Measurements from ENCODE around the gene MAPKAP1. TPM values are rescaled to one million over a fixed set of nuclear protein-coding genes. Genes with fewer than 3 reads are reported as not detected.
A peak's percentile ranks its signal among the peaks of the same experiment; 100 is the strongest.

Gene MAPKAP1
- total RNA-seq, 1 donor from 2014 or later, result 127 TPM

GRCh38 chr9:125524583-125525355 lies 182.2 kb downstream of the MAPKAP1 start:
- Histone ChIP-seq H3K27ac (replicated peaks) (peak overlapping the region; percentile 76), H3K4me1 (peaks cover 55% of the 10 kb centered on the region), H3K36me3 (no peaks in the 10 kb centered on the region), H3K9me3 (replicated peaks) (no peaks in the 10 kb centered on the region), H3K27me3 (ENCODE audit: low read depth) (no peaks in the 10 kb centered on the region), H3K4me3 (no peak overlapping the region)
- TF ChIP-seq CTCF (IDR thresholded peaks at IDR 0.05; ENCODE audit: borderline replicate concordance), result no peak
- DNase-seq, result no peak
- intact Hi-C loops (cut with micrococcal nuclease), result no loop called here

- H3K36me3 ChIP-seq, result no peaks in the 10 kb centered on the region
- no peaks in the 10 kb centered on the region for H3K27me3 ChIP-seq (ENCODE audit: low read depth)
- no peak for TF ChIP-seq CTCF (IDR thresholded peaks at IDR 0.05; ENCODE audit: borderline replicate concordance)
- H3K27ac ChIP-seq (replicated peaks), result no peak overlapping the region
- intact Hi-C loops (cut with micrococcal nuclease), result no loop called here
- H3K4me1 ChIP-seq, result peaks cover 46% of the 10 kb centered on the region
- H3K4me3 ChIP-seq, result no peak overlapping the region
- no peak for DNase-seq
- H3K9me3 ChIP-seq (replicated peaks), result no peaks in the 10 kb centered on the region
Measured at GRCh38 chr9:125523681-125524080, 183.3 kb downstream of the MAPKAP1 start.

DNA sequence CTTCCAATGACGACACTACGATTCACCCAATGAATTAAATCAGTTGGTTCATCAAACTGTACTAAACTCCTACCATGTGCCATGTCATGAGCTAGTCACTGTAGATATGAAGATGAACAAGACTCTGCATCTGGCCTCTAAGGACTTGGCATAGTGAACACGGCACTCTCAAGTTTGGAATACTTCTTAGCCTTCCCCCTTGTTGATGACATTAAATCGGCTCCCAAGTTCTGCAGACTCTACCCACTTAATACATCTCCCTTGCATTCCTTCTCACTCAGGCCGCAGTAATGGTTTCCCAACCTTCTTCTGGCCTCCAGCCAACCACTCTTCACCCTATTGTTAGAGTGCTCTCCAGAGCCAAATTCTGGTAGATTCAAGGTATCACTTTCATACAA lies 184.7 kb downstream of the MAPKAP1 start:
- Histone ChIP-seq H3K4me3 (no peak overlapping the region), H3K27me3 (ENCODE audit: low read depth) (no peaks in the 10 kb centered on the region), H3K36me3 (no peaks in the 10 kb centered on the region), H3K9me3 (replicated peaks) (no peaks in the 10 kb centered on the region), H3K4me1 (peaks cover 42% of the 10 kb centered on the region), H3K27ac (replicated peaks) (peak overlapping the region; percentile 9)
- DNase-seq, result no peak
- no peak for TF ChIP-seq CTCF (IDR thresholded peaks at IDR 0.05; ENCODE audit: borderline replicate concordance)
- intact Hi-C loops (cut with micrococcal nuclease), result no loop called here

GRCh38 chr9:125521462-125522327 lies 185.3 kb downstream of the MAPKAP1 start:
- H3K9me3 ChIP-seq (replicated peaks), result no peaks in the 10 kb centered on the region
- intact Hi-C loops (cut with micrococcal nuclease), result no loop called here
- peaks cover 42% of the 10 kb centered on the region for H3K4me1 ChIP-seq
- H3K27ac ChIP-seq (replicated peaks), result no peak overlapping the region
- no peaks in the 10 kb centered on the region for H3K27me3 ChIP-seq (ENCODE audit: low read depth)
- H3K4me3 ChIP-seq, result no peak overlapping the region
- no peak for DNase-seq
- H3K36me3 ChIP-seq, result no peaks in the 10 kb centered on the region
- TF ChIP-seq CTCF (IDR thresholded peaks at IDR 0.05; ENCODE audit: borderline replicate concordance), result no peak

DNA sequence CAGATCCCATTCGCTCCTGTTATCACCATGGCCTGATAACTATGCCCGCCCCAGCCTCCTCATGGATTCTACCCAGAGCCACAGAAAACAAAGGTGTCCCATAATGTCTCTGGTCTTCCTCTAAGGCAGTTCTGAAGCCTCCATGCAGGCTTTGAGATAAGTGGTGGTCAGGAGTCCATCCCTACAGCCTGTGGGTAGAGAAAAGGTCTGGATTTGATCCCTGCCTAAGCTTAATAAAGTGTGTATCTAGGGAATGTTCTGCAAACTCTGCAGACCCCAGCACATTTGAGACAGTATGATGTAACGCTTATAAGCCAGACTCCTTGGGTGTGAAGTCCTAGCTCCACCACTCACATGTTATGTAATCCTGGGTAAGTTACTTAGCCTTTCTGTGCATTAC lies 187.3 kb downstream of the MAPKAP1 start:
- intact Hi-C loops (cut with micrococcal nuclease), result no loop called here
- no peak for DNase-seq
- H3K36me3 ChIP-seq, result no peaks in the 10 kb centered on the region
- no peaks in the 10 kb centered on the region for H3K27me3 ChIP-seq (ENCODE audit: low read depth)
- no peak overlapping the region for H3K27ac ChIP-seq (replicated peaks)
- TF ChIP-seq CTCF (IDR thresholded peaks at IDR 0.05; ENCODE audit: borderline replicate concordance), result no peak
- peaks cover 33% of the 10 kb centered on the region for H3K4me1 ChIP-seq
- H3K9me3 ChIP-seq (replicated peaks), result no peaks in the 10 kb centered on the region
- no peak overlapping the region for H3K4me3 ChIP-seq

Data from left ventricle myocardium inferior (tissue), 1 donor.